ENCODE data around the gene TMEM81. TPM values are rescaled to one million over a fixed set of nuclear protein-coding genes. Genes with fewer than 3 reads are reported as not detected.

The TMEM81 gene
- total RNA-seq, 1 donor from 2014 or later: 3.1 TPM

DNA sequence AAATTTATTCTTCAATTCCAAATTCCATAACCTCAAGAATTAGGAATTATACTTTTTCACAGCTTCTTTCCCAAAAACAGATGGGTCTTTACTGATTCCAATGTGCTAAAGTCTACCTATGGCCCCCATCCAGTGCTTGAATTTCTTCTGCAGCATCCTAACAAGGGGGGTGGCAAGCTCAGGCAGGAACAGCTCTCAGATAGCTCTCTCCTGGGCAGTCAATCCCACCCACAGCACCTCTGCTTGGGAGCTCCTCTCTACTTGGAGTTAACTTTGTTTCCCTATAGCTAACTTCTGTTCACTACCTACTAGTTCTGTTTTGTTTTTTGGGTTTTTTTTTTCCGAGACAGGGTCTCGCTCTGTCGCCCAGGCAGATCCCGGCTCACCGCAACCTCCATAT lies 25.5 kb upstream of the TMEM81 start:
- no peak for TF ChIP-seq CTCF (IDR thresholded peaks at IDR 0.05; ENCODE audit: borderline replicate concordance)
- Histone ChIP-seq H3K9me3 (replicated peaks) (no peaks in the 10 kb centered on the region), H3K4me3 (no peak overlapping the region), H3K27me3 (ENCODE audit: low read depth) (no peaks in the 10 kb centered on the region), H3K4me1 (no peaks in the 10 kb centered on the region), H3K27ac (replicated peaks) (no peak overlapping the region), H3K36me3 (peaks cover 67% of the 10 kb centered on the region)
- intact Hi-C loops (cut with micrococcal nuclease): no loop called here
- no peak for DNase-seq

DNA sequence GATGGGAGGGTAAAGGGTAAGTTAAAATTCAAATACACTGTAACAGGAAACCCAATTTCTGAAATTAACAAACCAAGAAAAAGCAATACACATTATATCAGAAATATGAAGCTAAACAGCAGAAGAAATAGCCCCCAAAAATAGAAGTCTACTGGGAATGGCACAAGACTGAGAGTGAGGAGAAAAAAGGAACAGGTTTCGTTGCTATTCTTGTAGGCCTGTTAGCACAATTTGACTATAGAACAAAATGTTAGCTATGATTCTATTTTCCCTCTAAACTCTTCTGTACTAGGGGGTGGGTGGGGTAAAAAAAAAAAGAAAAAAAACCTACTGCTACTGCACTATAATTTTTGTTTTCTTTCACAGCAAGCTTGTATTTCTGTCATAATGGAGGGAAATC lies 25.0 kb upstream of the TMEM81 start:
- Histone ChIP-seq H3K9me3 (replicated peaks) (no peaks in the 10 kb centered on the region), H3K27me3 (ENCODE audit: low read depth) (no peaks in the 10 kb centered on the region), H3K4me3 (no peak overlapping the region), H3K27ac (replicated peaks) (no peak overlapping the region), H3K4me1 (no peaks in the 10 kb centered on the region), H3K36me3 (peaks cover 67% of the 10 kb centered on the region)
- DNase-seq: no peak
- no peak for TF ChIP-seq CTCF (IDR thresholded peaks at IDR 0.05; ENCODE audit: borderline replicate concordance)
- intact Hi-C loops (cut with micrococcal nuclease): no loop called here

- DNase-seq: no peak
- H3K9me3 ChIP-seq (replicated peaks): no peaks in the 10 kb centered on the region
- no peaks in the 10 kb centered on the region for H3K27me3 ChIP-seq (ENCODE audit: low read depth)
- H3K36me3 ChIP-seq: peaks cover 67% of the 10 kb centered on the region
- H3K27ac ChIP-seq (replicated peaks): no peak overlapping the region
- H3K4me3 ChIP-seq: no peak overlapping the region
- TF ChIP-seq CTCF (IDR thresholded peaks at IDR 0.05; ENCODE audit: borderline replicate concordance): no peak
- no peaks in the 10 kb centered on the region for H3K4me1 ChIP-seq
- intact Hi-C loops (cut with micrococcal nuclease): no loop called here
Measured at GRCh38 chr1:205108464-205108863, 24.2 kb upstream of the TMEM81 start.

DNA sequence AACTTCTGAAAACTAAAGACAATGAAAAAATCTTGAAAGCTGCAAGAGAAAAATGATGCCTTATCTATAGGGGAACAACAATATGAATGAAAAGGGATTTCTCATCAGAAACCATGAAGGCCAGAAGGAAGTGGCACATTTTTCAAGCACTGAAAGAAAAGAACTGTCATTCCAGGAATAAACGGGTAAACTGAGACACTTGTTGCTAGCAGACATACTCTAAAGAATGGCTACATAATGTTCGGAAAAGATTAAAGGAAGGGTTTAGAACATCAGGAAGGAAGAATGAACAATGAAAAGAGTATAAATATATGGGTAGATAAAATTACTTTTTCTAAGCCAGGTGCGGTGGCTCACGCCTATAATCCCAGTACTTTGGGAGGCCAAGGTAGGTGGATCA lies 23.1 kb upstream of the TMEM81 start:
- H3K4me1 ChIP-seq: no peaks in the 10 kb centered on the region
- no peak for DNase-seq
- intact Hi-C loops (cut with micrococcal nuclease): no loop called here
- no peak for TF ChIP-seq CTCF (IDR thresholded peaks at IDR 0.05; ENCODE audit: borderline replicate concordance)
- no peak overlapping the region for H3K27ac ChIP-seq (replicated peaks)
- no peaks in the 10 kb centered on the region for H3K27me3 ChIP-seq (ENCODE audit: low read depth)
- peaks cover 67% of the 10 kb centered on the region for H3K36me3 ChIP-seq
- H3K4me3 ChIP-seq: no peak overlapping the region
- no peaks in the 10 kb centered on the region for H3K9me3 ChIP-seq (replicated peaks)

- Histone ChIP-seq H3K36me3 (peaks cover 92% of the 10 kb centered on the region), H3K4me3 (no peak overlapping the region), H3K9me3 (replicated peaks) (no peaks in the 10 kb centered on the region), H3K4me1 (no peaks in the 10 kb centered on the region), H3K27ac (replicated peaks) (no peak overlapping the region), H3K27me3 (ENCODE audit: low read depth) (no peaks in the 10 kb centered on the region)
- no peak for DNase-seq
- no peak for TF ChIP-seq CTCF (IDR thresholded peaks at IDR 0.05; ENCODE audit: borderline replicate concordance)
- intact Hi-C loops (cut with micrococcal nuclease): no loop called here
Measured at GRCh38 chr1:205102404-205102803, 18.1 kb upstream of the TMEM81 start.

DNA sequence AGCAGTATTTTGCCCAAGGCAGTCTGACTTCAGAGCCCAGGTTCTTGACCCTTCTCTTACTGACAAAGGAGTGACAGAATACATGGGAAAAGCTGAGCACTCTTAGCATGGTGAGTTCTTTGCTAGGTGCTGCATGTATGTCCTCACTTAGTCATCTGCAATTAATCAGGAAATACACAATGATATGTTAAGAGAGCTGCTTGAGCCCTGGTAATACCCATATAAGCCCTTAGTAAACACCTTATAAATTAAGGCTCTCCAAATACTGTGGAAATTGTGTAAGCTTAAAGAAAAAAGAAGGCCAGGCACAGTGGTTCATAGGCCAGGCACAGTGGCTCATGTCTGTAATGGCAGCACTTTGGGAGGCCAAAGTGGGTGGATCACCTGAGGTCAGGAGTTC lies 14.0 kb upstream of the TMEM81 start:
- Histone ChIP-seq H3K9me3 (replicated peaks) (no peaks in the 10 kb centered on the region), H3K27ac (replicated peaks) (no peak overlapping the region), H3K27me3 (ENCODE audit: low read depth) (no peaks in the 10 kb centered on the region), H3K4me1 (no peaks in the 10 kb centered on the region), H3K4me3 (no peak overlapping the region), H3K36me3 (peaks cover 98% of the 10 kb centered on the region)
- intact Hi-C loops (cut with micrococcal nuclease): no loop called here
- no peak for TF ChIP-seq CTCF (IDR thresholded peaks at IDR 0.05; ENCODE audit: borderline replicate concordance)
- no peak for DNase-seq

All from left ventricle myocardium inferior (tissue), 1 donor.